ENCODE data around the gene MCAT. TPM values are rescaled to one million over a fixed set of nuclear protein-coding genes. Genes with fewer than 3 reads are reported as not detected.

MCAT gene
- total and polyA plus RNA-seq, 4 donors = 8.3 to 22.6 (median 14.8) TPM

DNA sequence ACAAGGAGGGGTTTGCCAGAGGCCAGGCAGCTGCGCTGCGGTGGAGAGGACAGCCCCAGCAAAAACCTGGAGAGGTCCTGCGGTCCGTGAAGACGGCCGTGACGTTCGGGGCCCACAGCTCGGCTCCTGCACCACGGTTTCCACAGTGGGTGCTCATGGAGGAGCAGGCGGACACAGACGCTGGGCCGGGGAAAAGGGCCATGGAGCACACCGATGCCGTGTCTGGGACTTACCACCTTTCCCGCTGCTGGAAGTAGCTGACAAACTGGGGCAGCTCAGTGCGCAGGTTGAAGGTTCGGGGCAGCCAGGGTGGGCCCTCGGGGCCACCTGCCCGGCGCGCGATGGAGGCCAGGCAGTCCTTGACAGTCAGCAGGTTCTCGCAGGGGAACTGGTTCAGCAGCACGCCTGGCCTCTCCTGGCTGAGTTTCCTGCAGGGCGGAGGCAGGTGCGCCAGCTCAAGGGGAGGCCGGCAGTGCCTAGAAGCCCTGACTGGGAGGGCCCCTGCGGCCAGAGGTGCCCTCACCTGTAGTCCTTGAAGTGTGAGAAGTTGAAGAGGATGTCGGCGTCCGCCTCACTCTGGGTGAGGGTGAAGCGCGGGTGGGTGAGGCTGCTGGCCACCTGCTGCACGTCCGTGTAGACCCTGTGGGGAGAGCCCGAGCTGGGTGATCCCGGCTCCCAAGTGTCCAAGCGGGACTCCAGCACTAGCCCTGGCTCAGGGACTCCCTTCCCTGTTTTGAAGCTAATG lies 30.9 kb upstream of the MCAT start (continued):
- TF ChIP-seq, protein P1, sequence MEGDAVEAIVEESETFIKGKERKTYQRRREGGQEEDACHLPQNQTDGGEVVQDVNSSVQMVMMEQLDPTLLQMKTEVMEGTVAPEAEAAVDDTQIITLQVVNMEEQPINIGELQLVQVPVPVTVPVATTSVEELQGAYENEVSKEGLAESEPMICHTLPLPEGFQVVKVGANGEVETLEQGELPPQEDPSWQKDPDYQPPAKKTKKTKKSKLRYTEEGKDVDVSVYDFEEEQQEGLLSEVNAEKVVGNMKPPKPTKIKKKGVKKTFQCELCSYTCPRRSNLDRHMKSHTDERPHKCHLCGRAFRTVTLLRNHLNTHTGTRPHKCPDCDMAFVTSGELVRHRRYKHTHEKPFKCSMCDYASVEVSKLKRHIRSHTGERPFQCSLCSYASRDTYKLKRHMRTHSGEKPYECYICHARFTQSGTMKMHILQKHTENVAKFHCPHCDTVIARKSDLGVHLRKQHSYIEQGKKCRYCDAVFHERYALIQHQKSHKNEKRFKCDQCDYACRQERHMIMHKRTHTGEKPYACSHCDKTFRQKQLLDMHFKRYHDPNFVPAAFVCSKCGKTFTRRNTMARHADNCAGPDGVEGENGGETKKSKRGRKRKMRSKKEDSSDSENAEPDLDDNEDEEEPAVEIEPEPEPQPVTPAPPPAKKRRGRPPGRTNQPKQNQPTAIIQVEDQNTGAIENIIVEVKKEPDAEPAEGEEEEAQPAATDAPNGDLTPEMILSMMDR (IDR thresholded peaks at IDR 0.05; ENCODE audit: low read depth, low read length, missing input control) = no peak
- TF ChIP-seq EGR1 (IDR thresholded peaks at IDR 0.05; ENCODE audit: low read depth in 2 of 2) (no peak), MAX (IDR thresholded peaks at IDR 0.05) (no peak)

GRCh38 chr22:43173566-43173965 lies 30.4 kb upstream of the MCAT start:
- no peak for DNase-seq (ENCODE audit: low spot score)
- WGBS = 98% methylated on average over 9 of the region's 9 CpGs
- no peak for TF ChIP-seq JUND (IDR thresholded peaks at IDR 0.05)
- TF ChIP-seq FOXA1 (IDR thresholded peaks at IDR 0.05) = no peak
- no peak for TF ChIP-seq HNF4A (conservative IDR thresholded peaks at IDR 0.05)
- no peak for TF ChIP-seq RAD21 (IDR thresholded peaks at IDR 0.05)
- TF ChIP-seq, protein P2, sequence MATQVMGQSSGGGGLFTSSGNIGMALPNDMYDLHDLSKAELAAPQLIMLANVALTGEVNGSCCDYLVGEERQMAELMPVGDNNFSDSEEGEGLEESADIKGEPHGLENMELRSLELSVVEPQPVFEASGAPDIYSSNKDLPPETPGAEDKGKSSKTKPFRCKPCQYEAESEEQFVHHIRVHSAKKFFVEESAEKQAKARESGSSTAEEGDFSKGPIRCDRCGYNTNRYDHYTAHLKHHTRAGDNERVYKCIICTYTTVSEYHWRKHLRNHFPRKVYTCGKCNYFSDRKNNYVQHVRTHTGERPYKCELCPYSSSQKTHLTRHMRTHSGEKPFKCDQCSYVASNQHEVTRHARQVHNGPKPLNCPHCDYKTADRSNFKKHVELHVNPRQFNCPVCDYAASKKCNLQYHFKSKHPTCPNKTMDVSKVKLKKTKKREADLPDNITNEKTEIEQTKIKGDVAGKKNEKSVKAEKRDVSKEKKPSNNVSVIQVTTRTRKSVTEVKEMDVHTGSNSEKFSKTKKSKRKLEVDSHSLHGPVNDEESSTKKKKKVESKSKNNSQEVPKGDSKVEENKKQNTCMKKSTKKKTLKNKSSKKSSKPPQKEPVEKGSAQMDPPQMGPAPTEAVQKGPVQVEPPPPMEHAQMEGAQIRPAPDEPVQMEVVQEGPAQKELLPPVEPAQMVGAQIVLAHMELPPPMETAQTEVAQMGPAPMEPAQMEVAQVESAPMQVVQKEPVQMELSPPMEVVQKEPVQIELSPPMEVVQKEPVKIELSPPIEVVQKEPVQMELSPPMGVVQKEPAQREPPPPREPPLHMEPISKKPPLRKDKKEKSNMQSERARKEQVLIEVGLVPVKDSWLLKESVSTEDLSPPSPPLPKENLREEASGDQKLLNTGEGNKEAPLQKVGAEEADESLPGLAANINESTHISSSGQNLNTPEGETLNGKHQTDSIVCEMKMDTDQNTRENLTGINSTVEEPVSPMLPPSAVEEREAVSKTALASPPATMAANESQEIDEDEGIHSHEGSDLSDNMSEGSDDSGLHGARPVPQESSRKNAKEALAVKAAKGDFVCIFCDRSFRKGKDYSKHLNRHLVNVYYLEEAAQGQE (IDR thresholded peaks at IDR 0.05) = no peak
- TF ChIP-seq SP1 (IDR thresholded peaks at IDR 0.05) = no peak
- TF ChIP-seq EGR1 (IDR thresholded peaks at IDR 0.05; ENCODE audit: low read depth in 2 of 2) = no peak

DNA sequence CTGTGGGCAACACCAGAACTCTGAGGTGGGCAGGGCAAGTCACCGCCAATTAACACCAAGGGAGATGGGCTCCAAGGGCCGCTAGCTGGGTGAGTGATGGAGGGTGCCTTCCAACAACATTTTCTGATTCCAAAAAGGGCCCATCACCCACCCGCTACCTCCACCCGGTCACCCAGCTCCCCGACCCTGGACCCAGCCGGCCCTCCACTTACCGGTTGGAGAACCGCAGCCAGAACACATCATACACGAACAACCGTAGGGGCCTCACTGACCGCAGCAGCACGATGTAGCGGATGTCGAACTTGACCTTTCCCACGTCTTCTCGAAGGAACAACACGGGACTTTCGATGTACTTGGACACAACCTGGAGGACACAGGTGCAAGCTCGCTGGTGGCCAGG lies 29.0 kb upstream of the MCAT start:
- Histone ChIP-seq H3K4me3 (ENCODE audit: low read depth in 1 of 3, low read length in 3 of 3) (no peak overlapping the region), H3K27me3 (ENCODE audit: control insufficient read depth in 4 of 4, insufficient read depth in 4 of 4, low read length in 3 of 4) (no peaks in the 10 kb centered on the region), H3K9me3 (ENCODE audit: control insufficient read depth in 4 of 4, low read length in 3 of 4) (no peaks in the 10 kb centered on the region), H3K4me1 (ENCODE audit: control insufficient read depth in 4 of 4, insufficient read depth in 4 of 4, low read length in 3 of 4) (no peaks in the 10 kb centered on the region), H3K27ac (ENCODE audit: low read depth in 1 of 2, low read length in 2 of 2) (no peak overlapping the region), H3K9ac (ENCODE audit: low read depth in 1 of 2, low read length in 2 of 2) (no peak overlapping the region), H3K36me3 (ENCODE audit: control insufficient read depth in 4 of 4, insufficient read depth in 3 of 4, low read depth in 1 of 4, low read length in 3 of 4) (peaks cover 14 to 63% (median 19%) of the 10 kb centered on the region in 4 donors)
- 95% methylated on average over 19 of the region's 19 CpGs for WGBS
- DNase-seq (ENCODE audit: low spot score) = no peak
- TF ChIP-seq GABPA (IDR thresholded peaks at IDR 0.05 in 1 of 2, conservative IDR thresholded peaks at IDR 0.05 in 1 of 2) (no peak), EGR1 (IDR thresholded peaks at IDR 0.05; ENCODE audit: low read depth in 2 of 2) (no peak), JUND (IDR thresholded peaks at IDR 0.05) (no peak), HNF4A (conservative IDR thresholded peaks at IDR 0.05) (no peak), YY1 (IDR thresholded peaks at IDR 0.05) (no peak), RXRA (IDR thresholded peaks at IDR 0.05) (no peak), HNF4G (IDR thresholded peaks at IDR 0.05) (no peak), MAX (IDR thresholded peaks at IDR 0.05) (no peak), TAF1 (conservative IDR thresholded peaks at IDR 0.05) (no peak), NR2F2 (IDR thresholded peaks at IDR 0.05) (no peak), FOXA2 (IDR thresholded peaks at IDR 0.05) (no peak)
- TF ChIP-seq, protein P3, sequence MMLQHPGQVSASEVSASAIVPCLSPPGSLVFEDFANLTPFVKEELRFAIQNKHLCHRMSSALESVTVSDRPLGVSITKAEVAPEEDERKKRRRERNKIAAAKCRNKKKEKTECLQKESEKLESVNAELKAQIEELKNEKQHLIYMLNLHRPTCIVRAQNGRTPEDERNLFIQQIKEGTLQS (IDR thresholded peaks at IDR 0.05) = no peak
- TF ChIP-seq, protein P2 (IDR thresholded peaks at IDR 0.05) = no peak
- TF ChIP-seq, protein P1 (IDR thresholded peaks at IDR 0.05; ENCODE audit: low read depth, low read length, missing input control) = no peak

More at GRCh38 chr22:43173566-43173965, 30.4 kb upstream of the MCAT start:
- no peak overlapping the region for H3K9ac ChIP-seq (ENCODE audit: low read depth in 1 of 2, low read length in 2 of 2)
- H3K4me1 ChIP-seq (ENCODE audit: control insufficient read depth in 4 of 4, insufficient read depth in 4 of 4, low read length in 3 of 4) = no peaks in the 10 kb centered on the region
- peaks cover 16 to 59% (median 21%) of the 10 kb centered on the region in 4 donors for H3K36me3 ChIP-seq (ENCODE audit: control insufficient read depth in 4 of 4, insufficient read depth in 3 of 4, low read depth in 1 of 4, low read length in 3 of 4)
- H3K27me3 ChIP-seq (ENCODE audit: control insufficient read depth in 4 of 4, insufficient read depth in 4 of 4, low read length in 3 of 4) = no peaks in the 10 kb centered on the region
- no peak overlapping the region for H3K4me3 ChIP-seq (ENCODE audit: low read depth in 1 of 3, low read length in 3 of 3)
- H3K27ac ChIP-seq (ENCODE audit: low read depth in 1 of 2, low read length in 2 of 2) = no peak overlapping the region
- no peaks in the 10 kb centered on the region for H3K9me3 ChIP-seq (ENCODE audit: control insufficient read depth in 4 of 4, low read length in 3 of 4)
